Medulla oblongata (tissue), 1 donor: ENCODE measurements around the gene YJEFN3.

Source experiments
- DNase-seq: peaks from one replicate; pipeline ENCODE4 v3.0.0-alpha.2; 2015; ENCODE audit errors: extremely low spot score

The YJEFN3 gene

GRCh38 chr19:19538061-19538784, 9.5 kb downstream of the YJEFN3 start, which contains the start of gene CILP2:
CILP2 (plus strand) TSS chr19:19538265; CDS start chr19:19538350, 85 bp downstream.
- no peak for DNase-seq

GRCh38 chr19:19538785-19539166, 10.1 kb downstream of the YJEFN3 start:
- no peak for DNase-seq

- DNase-seq, result no peak
These were observed 11.0 kb downstream of the YJEFN3 start for GRCh38 chr19:19539698-19540063.

- no peak for DNase-seq
These were observed 11.5 kb downstream of the YJEFN3 start for GRCh38 chr19:19540064-19540714.

- no peak for DNase-seq
These were observed 12.2 kb downstream of the YJEFN3 start for GRCh38 chr19:19540715-19541515.

- no peak for DNase-seq
These were observed 12.9 kb downstream of the YJEFN3 start for GRCh38 chr19:19541616-19542015.

GRCh38 chr19:19542507-19542906, 13.8 kb downstream of the YJEFN3 start:
- DNase-seq, result no peak

GRCh38 chr19:19543101-19543500, 14.4 kb downstream of the YJEFN3 start:
- no peak for DNase-seq

- no peak for DNase-seq
These were observed 14.9 kb downstream of the YJEFN3 start for GRCh38 chr19:19543640-19544039.

GRCh38 chr19:19544257-19544953, 15.7 kb downstream of the YJEFN3 start:
- no peak for DNase-seq

- no peak for DNase-seq
These were observed 16.4 kb downstream of the YJEFN3 start for GRCh38 chr19:19544954-19545591.

GRCh38 chr19:19545707-19546106, 17.0 kb downstream of the YJEFN3 start:
- DNase-seq, result no peak

- no peak for DNase-seq
These were observed 18.0 kb downstream of the YJEFN3 start for GRCh38 chr19:19546751-19547162.

GRCh38 chr19:19547674-19548336, 19.1 kb downstream of the YJEFN3 start:
- no peak for DNase-seq

GRCh38 chr19:19548915-19549759, 20.4 kb downstream of the YJEFN3 start:
- no peak for DNase-seq

- DNase-seq, result no peak
These were observed 21.2 kb downstream of the YJEFN3 start for GRCh38 chr19:19549804-19550464.

GRCh38 chr19:19550485-19550929, 21.8 kb downstream of the YJEFN3 start:
- no peak for DNase-seq

- DNase-seq, result no peak
These were observed 22.5 kb downstream of the YJEFN3 start for GRCh38 chr19:19550972-19551852.
